Measurements from ENCODE around the gene PHPT1. TPM values are rescaled to one million over a fixed set of nuclear protein-coding genes. Genes with fewer than 3 reads are reported as not detected.
"Not testable (repeated sequence)": the region's sequence is repeated elsewhere in the genome, so short reads cannot be mapped to it uniquely, and the experiment has no call there.

The PHPT1 gene
- polyA plus RNA-seq, 1 experiment, result 91.6 TPM

GRCh38 chr9:136835162-136835931 lies 13.9 kb upstream of the PHPT1 start:
- TF ChIP-seq, protein P1, sequence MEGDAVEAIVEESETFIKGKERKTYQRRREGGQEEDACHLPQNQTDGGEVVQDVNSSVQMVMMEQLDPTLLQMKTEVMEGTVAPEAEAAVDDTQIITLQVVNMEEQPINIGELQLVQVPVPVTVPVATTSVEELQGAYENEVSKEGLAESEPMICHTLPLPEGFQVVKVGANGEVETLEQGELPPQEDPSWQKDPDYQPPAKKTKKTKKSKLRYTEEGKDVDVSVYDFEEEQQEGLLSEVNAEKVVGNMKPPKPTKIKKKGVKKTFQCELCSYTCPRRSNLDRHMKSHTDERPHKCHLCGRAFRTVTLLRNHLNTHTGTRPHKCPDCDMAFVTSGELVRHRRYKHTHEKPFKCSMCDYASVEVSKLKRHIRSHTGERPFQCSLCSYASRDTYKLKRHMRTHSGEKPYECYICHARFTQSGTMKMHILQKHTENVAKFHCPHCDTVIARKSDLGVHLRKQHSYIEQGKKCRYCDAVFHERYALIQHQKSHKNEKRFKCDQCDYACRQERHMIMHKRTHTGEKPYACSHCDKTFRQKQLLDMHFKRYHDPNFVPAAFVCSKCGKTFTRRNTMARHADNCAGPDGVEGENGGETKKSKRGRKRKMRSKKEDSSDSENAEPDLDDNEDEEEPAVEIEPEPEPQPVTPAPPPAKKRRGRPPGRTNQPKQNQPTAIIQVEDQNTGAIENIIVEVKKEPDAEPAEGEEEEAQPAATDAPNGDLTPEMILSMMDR (IDR thresholded peaks at IDR 0.05; ENCODE audit: low read depth, low read length), result no peak
- no peak overlapping the region for H3K4me3 ChIP-seq (ENCODE audit: low read depth, low read length)
- DNase-seq (ENCODE audit: low read depth, low spot score), result no peak
- no peaks in the 10 kb centered on the region for H3K27me3 ChIP-seq (ENCODE audit: control insufficient read depth, insufficient read depth, low read length)
- ChIA-PET POLR2A (no interaction called here), CTCF (no interaction called here)
- H3K27ac ChIP-seq (ENCODE audit: low read depth, low read length), result no peak overlapping the region
- no peaks in the 10 kb centered on the region for H3K9me3 ChIP-seq (ENCODE audit: control insufficient read depth, insufficient read depth, low read length)

DNA sequence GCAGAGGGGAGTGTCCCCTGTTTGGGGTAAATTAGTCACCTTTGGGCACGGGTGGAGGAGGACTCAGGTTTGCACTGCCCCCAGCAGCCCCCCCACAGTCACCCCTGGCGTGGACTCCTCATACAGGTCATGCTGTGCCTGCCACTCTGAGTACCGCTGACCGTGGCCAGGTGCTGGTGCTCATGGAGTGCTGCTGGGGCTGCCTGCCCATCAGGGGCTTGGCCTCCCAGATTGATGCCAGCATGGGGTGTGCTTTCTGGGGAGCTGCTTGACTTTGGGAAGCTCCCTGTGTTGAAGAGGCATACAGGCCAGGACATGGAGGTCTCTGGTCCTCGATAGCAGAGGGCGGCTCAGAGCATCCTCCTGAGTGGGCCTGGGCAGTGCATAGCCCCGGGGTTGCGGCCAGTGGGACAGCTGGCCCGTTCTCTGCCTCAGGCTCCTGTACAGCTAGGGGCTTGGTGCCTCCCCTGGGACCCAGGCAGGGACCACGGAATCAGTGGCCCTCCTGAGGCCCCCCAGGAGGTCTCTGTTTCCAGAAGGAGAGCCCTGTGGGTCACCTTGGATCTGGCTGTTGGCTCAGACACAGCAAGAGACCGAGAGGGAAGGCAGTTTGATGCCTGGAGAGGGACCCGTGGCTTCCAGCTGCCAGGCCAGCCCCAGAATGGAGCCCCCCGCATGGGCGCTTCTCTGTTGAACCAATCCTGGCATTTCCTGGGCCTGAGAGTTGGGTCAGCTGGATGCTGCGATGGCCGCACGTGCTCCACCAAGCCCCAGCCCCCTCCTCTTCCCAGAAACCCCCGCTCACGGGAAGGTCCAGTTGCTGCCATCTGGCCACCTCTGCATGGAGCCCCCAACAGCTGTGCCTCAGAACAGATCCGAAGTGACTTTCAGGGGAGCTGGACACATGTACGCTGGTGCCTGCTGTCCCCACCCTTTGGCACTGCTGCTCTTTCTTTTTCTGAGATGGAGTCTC lies 13.0 kb upstream of the PHPT1 start:
- no peak for DNase-seq (ENCODE audit: low read depth, low spot score)
- ChIA-PET POLR2A (no interaction called here), CTCF (no interaction called here)
- no peak overlapping the region for H3K27ac ChIP-seq (ENCODE audit: low read depth, low read length)
- H3K4me3 ChIP-seq (ENCODE audit: low read depth, low read length), result no peak overlapping the region
- no peaks in the 10 kb centered on the region for H3K27me3 ChIP-seq (ENCODE audit: control insufficient read depth, insufficient read depth, low read length)
- TF ChIP-seq, protein P1 (IDR thresholded peaks at IDR 0.05; ENCODE audit: low read depth, low read length), result no peak
- H3K9me3 ChIP-seq (ENCODE audit: control insufficient read depth, insufficient read depth, low read length), result no peaks in the 10 kb centered on the region

DNA sequence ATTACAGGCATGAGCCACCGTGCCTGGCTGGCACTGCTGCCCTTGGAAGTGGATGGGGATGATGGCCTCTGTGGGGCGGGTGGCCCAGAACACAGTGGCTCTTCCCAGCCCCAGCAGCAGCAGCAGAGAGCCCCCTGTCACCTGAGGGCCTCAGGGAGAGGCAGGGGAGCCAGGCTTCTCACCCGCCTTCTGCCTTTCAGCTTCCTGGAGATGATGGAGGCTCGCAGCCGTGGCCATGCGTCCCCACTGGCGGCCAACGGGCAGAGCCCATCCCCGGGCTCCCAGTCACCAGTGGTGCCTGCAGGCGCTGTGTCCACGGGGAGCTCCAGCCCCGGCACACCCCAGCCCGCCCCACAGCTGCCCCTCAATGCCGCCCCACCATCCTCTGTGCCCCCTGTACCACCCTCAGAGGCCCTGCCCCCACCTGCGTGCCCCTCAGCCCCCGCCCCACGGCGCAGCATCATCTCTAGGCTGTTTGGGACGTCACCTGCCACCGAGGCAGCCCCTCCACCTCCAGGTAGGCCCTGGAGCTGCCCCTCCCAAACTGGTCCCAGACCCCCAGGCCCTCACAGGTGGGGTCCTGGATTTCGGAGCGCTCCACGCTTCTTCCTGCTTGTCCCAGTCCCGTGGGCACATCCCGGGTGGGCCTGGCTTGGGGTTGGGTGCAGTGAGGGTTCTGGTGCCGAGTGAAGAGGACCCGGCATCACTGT lies 11.9 kb upstream of the PHPT1 start:
- POLR2A ChIA-PET, result no interaction called here

GRCh38 chr9:136837856-136838277 lies 11.3 kb upstream of the PHPT1 start:
- DNase-seq (ENCODE audit: low read depth, low spot score); H3K9me3 ChIP-seq (ENCODE audit: control insufficient read depth, insufficient read depth, low read length); CTCF ChIA-PET; H3K4me3 ChIP-seq (ENCODE audit: low read depth, low read length); H3K27ac ChIP-seq (ENCODE audit: low read depth, low read length); H3K27me3 ChIP-seq (ENCODE audit: control insufficient read depth, insufficient read depth, low read length); POLR2A ChIA-PET: not testable (repeated sequence)

More for the DNA sequence above, 11.9 kb upstream of the PHPT1 start:
- TF ChIP-seq, protein P1 (IDR thresholded peaks at IDR 0.05; ENCODE audit: low read depth, low read length), result no peak
- DNase-seq (ENCODE audit: low read depth, low spot score), result no peak
- CTCF ChIA-PET, result no interaction called here
- Histone ChIP-seq H3K9me3 (ENCODE audit: control insufficient read depth, insufficient read depth, low read length) (no peaks in the 10 kb centered on the region; the same call in 1 of the 2 replicates), H3K27ac (ENCODE audit: low read depth, low read length) (no peak overlapping the region), H3K27me3 (ENCODE audit: control insufficient read depth, insufficient read depth, low read length) (no peaks in the 10 kb centered on the region), H3K4me3 (ENCODE audit: low read depth, low read length) (no peak overlapping the region)
